Gastrocnemius medialis (tissue), 4 donors: ENCODE results near the gene ABTB2. TPM values are rescaled to one million over a fixed set of nuclear protein-coding genes. Genes with fewer than 3 reads are reported as not detected.
"Not testable (repeated sequence)": the region's sequence is repeated elsewhere in the genome, so short reads cannot be mapped to it uniquely, and the experiment has no call there.

Experiments
- ATAC-seq, 2 donors: fragments of 150-250 bp; one replicate each; pipeline ENCODE4 v1.9.1; 2016
- DNase-seq, 2 donors: peaks; one replicate each; pipeline ENCODE4 v3.0.0-alpha.2; 2019
- H3K27ac ChIP-seq, 4 donors: fragments of 200-600 bp; sonication (generic); 1 replicate in 1 of 4; 2 replicates in 3 of 4; pipeline ENCODE4 v1.5.1; 2016 to 2018; ENCODE audit warnings: mild to moderate bottlenecking in 2 of 4, moderate library complexity in 1 of 4
- H3K27me3 ChIP-seq, 3 donors: fragments of 200-600 bp; sonication (generic) in 2 of 3; 1 replicate in 1 of 3; 2 replicates in 2 of 3; pipeline versions ENCODE4 v1.5.1 to v1.6.0; 2016 to 2019; ENCODE audit warnings: mild to moderate bottlenecking in 1 of 3, moderate library complexity in 1 of 3
- H3K36me3 ChIP-seq, 2 donors: fragments of 200-600 bp; sonication (generic) in 1 of 2; one replicate each; pipeline ENCODE4 v1.5.1; 2017 to 2018
- H3K4me1 ChIP-seq, 2 donors: fragments of 200-600 bp; sonication (generic) in 1 of 2; one replicate each; pipeline ENCODE4 v1.5.1; 2016 to 2017; ENCODE audit warnings: mild to moderate bottlenecking in 2 of 2
- H3K4me3 ChIP-seq, 4 donors: fragments of 200-600 bp; sonication (generic) in 3 of 4; 1 replicate in 1 of 4; 2 replicates in 3 of 4; pipeline ENCODE4 v1.5.1; 2016 to 2019; ENCODE audit warnings: mild to moderate bottlenecking in 2 of 4
- H3K9me3 ChIP-seq, 3 donors: fragments of 200-600 bp; sonication (generic) in 2 of 3; 1 replicate in 1 of 3; 2 replicates in 2 of 3; pipeline ENCODE4 v1.5.1; 2016 to 2019
- POLR2A ChIP-seq, 2 donors: fragments of 450-650 bp; IDR thresholded peaks; one replicate each; pipeline ENCODE4 v1.6.1; 2017; ENCODE audit warnings: antibody characterized with exemption in 2 of 2, mild to moderate bottlenecking in 2 of 2, moderate library complexity in 2 of 2
- in situ Hi-C, 4 donors: fragments of 200-750 bp; cut with MboI; loops; one replicate each; pipeline versions ENCODE4 v1.15.0 to v1.8.0; 2017; ENCODE audit warnings: low sequenced_read_pairs in 4 of 4
- intact Hi-C: fragments of 100-400 bp; cut with DNase I; formaldehyde crosslinking; loops from one replicate; pipeline ENCODE4 v1.15.1; 2023; ENCODE audit warnings: low total_unique reads
- total RNA-seq, 4 donors: library from RNA; depleted of rRNA; stranded (reverse); fragments of >200 nt; gene quantifications; one replicate each; pipeline versions ENCODE4 v1.1.0 to v1.2.3, GENCODE V29; 2016
- TF ChIP-seq, protein P1 (sequence below), 5 experiments: fragments of 450-650 bp in 3 of 5; fragments of 200-600 bp in 2 of 5; sonication (generic) in 2 of 5; IDR thresholded peaks in 4 of 5; conservative IDR thresholded peaks in 1 of 5; 1 replicate in 4 of 5; 2 replicates in 1 of 5; pipeline ENCODE4 v1.5.1; 2016 to 2019; ENCODE audit warnings: antibody characterized with exemption in 5 of 5, mild to moderate bottlenecking in 3 of 5, moderate library complexity in 3 of 5

Gene ABTB2
- total RNA-seq, 4 donors from 2014 or later, result 8.8 to 30.7 (median 12.2) TPM

DNA sequence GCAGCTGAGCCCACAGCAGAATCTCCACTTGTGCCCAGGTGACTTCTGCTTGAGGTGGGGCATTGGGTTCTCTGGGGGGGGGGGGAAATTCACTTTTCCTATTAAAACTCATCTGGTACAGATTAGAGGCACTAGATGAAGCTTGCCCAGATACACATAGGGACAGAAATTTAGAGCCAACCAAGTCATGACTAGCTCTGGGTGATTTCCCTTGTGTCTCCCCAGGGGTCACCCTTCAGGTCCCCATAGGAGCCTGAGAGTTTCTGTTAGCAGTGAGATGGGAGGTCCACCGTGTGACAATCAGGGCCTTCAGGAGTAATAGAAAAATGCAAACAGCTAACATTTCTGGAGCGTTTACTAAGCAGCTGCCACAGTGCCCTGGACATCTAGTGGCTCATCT, 175.4 kb downstream of the ABTB2 start:
- intact Hi-C loops, result no loop called here
- no peak for ATAC-seq
- TF ChIP-seq, protein P1, sequence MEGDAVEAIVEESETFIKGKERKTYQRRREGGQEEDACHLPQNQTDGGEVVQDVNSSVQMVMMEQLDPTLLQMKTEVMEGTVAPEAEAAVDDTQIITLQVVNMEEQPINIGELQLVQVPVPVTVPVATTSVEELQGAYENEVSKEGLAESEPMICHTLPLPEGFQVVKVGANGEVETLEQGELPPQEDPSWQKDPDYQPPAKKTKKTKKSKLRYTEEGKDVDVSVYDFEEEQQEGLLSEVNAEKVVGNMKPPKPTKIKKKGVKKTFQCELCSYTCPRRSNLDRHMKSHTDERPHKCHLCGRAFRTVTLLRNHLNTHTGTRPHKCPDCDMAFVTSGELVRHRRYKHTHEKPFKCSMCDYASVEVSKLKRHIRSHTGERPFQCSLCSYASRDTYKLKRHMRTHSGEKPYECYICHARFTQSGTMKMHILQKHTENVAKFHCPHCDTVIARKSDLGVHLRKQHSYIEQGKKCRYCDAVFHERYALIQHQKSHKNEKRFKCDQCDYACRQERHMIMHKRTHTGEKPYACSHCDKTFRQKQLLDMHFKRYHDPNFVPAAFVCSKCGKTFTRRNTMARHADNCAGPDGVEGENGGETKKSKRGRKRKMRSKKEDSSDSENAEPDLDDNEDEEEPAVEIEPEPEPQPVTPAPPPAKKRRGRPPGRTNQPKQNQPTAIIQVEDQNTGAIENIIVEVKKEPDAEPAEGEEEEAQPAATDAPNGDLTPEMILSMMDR (IDR thresholded peaks at IDR 0.05 in 4 of 5, conservative IDR thresholded peaks at IDR 0.05 in 1 of 5), result no peak
- TF ChIP-seq POLR2A (IDR thresholded peaks at IDR 0.05), result no peak
- DNase-seq, result no peak
- H3K4me1 ChIP-seq, result peaks cover 0 to 12% of the 10 kb centered on the region in 2 donors
- no peaks in the 10 kb centered on the region for H3K9me3 ChIP-seq
- H3K36me3 ChIP-seq, result no peaks in the 10 kb centered on the region
- in situ Hi-C loops, result loop anchor here in 2 of 4 donors (25.0 kb wide), 1 partner anchor 305 kb away; no protein-coding TSS in a partner anchor
- H3K4me3 ChIP-seq, result no peak overlapping the region
- H3K27me3 ChIP-seq, result no peaks in the 10 kb centered on the region
- no peak overlapping the region for H3K27ac ChIP-seq

DNA sequence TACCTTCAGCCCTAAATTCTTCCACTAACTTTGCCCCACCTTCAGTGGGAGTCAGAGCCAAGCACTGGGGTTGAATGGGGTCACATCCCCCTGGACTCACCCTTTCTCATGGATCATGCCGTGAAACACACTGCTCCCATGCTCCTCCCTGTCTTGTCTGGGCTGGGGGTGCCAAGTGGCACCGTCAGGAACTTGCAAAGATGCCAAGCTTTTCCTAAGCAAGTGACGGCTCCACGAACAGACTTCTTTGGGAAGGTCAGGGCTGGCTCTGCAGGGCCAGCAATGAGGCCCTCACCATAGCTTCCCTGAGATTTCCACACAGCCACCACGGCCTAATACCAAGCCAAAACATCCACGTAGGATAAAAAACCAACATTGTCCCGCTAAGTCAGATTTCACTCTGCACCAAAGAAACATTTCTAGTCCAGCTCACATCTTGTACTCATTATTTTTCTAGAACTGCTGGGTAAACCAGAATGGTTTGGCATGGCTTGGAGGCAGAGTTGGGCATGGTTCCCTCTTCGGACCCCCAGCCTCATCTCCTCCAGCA, 175.9 kb downstream of the ABTB2 start:
- DNase-seq (no peak), ATAC-seq (no peak)
- Histone ChIP-seq H3K4me3 (no peak overlapping the region), H3K27me3 (no peaks in the 10 kb centered on the region), H3K36me3 (no peaks in the 10 kb centered on the region), H3K27ac (no peak overlapping the region), H3K4me1 (peaks cover 0 to 12% of the 10 kb centered on the region in 2 donors), H3K9me3 (no peaks in the 10 kb centered on the region)
- in situ Hi-C loops, result loop anchor here in 2 of 4 donors (25.0 kb wide), 1 partner anchor 305 kb away; no protein-coding TSS in a partner anchor
- TF ChIP-seq, protein P1 (IDR thresholded peaks at IDR 0.05 in 4 of 5, conservative IDR thresholded peaks at IDR 0.05 in 1 of 5), result no peak
- no peak for TF ChIP-seq POLR2A (IDR thresholded peaks at IDR 0.05)
- intact Hi-C loops, result no loop called here

DNA sequence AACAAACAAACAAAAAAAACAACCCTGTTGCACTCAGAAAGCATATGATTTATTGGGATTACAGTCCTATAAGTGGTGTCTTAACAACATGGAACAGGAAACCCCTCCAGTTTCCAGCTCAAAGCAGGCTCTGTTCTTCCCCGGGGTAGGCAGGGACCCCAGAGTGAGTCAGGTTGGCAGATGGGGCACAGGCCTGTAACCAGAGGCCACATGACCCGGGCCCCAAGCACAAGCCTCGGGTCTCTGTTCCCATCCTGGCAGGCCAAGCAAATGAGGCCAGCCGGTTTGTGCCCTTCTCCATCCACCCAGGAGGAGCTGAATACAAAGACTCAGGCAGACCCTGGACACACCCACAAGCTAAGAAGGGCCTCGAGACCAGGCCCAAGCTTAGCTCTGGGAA, 176.6 kb downstream of the ABTB2 start:
- DNase-seq (no peak), ATAC-seq (no peak)
- Histone ChIP-seq H3K36me3 (no peaks in the 10 kb centered on the region), H3K4me1 (peaks cover 0 to 8% of the 10 kb centered on the region in 2 donors), H3K9me3 (no peaks in the 10 kb centered on the region), H3K4me3 (no peak overlapping the region), H3K27me3 (no peaks in the 10 kb centered on the region), H3K27ac (no peak overlapping the region)
- intact Hi-C loops, result no loop called here
- in situ Hi-C loops, result loop anchor here in 2 of 4 donors (25.0 kb wide), 1 partner anchor 306 kb away; no protein-coding TSS in a partner anchor
- TF ChIP-seq, protein P1 (IDR thresholded peaks at IDR 0.05 in 4 of 5, conservative IDR thresholded peaks at IDR 0.05 in 1 of 5), result no peak
- no peak for TF ChIP-seq POLR2A (IDR thresholded peaks at IDR 0.05)

DNA sequence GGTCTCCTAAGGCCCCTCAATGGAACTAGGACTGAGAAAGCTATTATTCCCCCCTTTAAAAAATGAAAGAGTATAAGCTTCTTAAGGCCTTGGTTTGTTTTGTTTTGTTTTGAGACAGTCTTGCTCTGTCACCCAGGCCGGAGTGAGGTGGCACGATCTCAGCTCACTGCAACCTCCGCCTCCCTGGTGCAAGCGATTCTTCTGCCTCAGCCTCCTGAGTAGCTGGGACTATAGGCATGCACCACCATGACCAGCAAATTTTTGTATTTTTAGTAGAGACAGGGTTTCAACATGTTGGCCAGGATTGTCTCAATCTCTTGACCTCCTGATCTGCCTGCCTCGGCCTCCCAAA, 177.0 kb downstream of the ABTB2 start:
- H3K36me3 ChIP-seq, H3K27me3 ChIP-seq, H3K4me1 ChIP-seq, intact Hi-C loops, H3K4me3 ChIP-seq, ATAC-seq, H3K27ac ChIP-seq, H3K9me3 ChIP-seq, DNase-seq: not testable (repeated sequence)
- in situ Hi-C loops, result loop anchor here in 2 of 4 donors (25.0 kb wide), 1 partner anchor 307 kb away; no protein-coding TSS in a partner anchor

DNA sequence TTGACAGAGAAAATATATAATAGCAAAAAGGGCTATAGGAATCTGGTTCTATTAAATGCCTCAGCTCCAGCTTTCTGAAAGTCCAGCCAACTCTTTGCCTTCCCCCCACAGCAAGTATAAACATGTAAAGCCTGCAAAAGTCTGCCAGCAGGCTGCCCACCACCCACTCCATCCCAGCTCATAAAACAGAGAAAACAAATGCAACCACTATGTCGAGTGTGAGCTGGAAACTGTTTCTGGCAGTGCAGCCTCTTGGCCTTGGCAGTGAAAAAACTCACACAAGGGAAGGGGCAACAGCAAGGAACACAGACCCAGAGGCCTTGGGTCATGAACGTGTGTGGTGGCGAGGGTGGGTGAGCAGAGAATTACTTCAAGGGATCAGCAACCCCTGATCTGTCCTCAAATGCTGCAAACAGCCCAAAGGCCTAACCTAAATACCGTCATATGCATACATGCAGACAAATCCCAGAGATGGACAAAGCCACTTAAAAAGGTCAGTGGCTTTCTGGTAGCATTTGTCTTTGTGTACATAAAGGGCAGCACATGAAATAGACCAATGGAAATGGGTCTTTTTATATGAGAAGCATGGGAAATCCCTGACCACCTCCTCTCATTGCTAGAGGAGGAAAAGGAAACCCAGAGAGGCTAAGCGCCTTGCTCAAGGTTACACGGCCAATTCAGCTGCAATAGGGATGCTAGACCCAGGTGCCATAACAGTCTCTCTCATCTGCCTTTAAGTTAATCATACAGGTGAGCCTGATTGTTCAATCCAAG, 177.6 kb downstream of the ABTB2 start:
- Histone ChIP-seq H3K27me3 (no peaks in the 10 kb centered on the region), H3K9me3 (no peaks in the 10 kb centered on the region), H3K36me3 (no peaks in the 10 kb centered on the region), H3K27ac (no peak overlapping the region), H3K4me1 (peaks cover 0 to 4% of the 10 kb centered on the region in 2 donors), H3K4me3 (no peak overlapping the region)
- intact Hi-C loops, result no loop called here
- DNase-seq (no peak), ATAC-seq (no peak)
- in situ Hi-C loops, result loop anchor here in 2 of 4 donors (25.0 kb wide), 1 partner anchor 307 kb away; no protein-coding TSS in a partner anchor
- TF ChIP-seq, protein P1 (IDR thresholded peaks at IDR 0.05 in 4 of 5, conservative IDR thresholded peaks at IDR 0.05 in 1 of 5), result no peak
- TF ChIP-seq POLR2A (IDR thresholded peaks at IDR 0.05), result no peak
